Measurements from ENCODE around the gene EPX.

Gene EPX

DNA sequence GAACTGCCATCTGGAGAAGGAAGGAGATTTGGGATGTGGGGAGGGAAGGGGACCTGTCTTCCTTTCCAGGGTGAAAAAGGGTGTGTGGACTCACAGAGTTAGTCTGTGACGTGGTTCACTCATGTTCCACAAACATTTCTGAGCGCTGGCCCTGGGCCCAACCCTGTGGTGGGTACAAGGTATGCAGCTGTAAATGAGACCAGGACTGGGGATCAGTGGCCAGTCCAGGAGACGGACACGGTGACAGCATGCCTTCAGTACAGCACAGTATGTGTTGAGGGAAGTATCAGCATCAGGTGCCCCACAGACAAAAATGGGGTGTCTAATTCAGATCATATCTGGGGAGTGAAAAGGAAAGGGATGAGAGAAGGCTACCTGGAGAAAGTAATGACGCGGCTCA is 5.5 kb upstream of the EPX start:
- no peak for DNase-seq

GRCh38 chr17:58187675-58188074 is 4.9 kb upstream of the EPX start:
- DNase-seq, result no peak

DNA sequence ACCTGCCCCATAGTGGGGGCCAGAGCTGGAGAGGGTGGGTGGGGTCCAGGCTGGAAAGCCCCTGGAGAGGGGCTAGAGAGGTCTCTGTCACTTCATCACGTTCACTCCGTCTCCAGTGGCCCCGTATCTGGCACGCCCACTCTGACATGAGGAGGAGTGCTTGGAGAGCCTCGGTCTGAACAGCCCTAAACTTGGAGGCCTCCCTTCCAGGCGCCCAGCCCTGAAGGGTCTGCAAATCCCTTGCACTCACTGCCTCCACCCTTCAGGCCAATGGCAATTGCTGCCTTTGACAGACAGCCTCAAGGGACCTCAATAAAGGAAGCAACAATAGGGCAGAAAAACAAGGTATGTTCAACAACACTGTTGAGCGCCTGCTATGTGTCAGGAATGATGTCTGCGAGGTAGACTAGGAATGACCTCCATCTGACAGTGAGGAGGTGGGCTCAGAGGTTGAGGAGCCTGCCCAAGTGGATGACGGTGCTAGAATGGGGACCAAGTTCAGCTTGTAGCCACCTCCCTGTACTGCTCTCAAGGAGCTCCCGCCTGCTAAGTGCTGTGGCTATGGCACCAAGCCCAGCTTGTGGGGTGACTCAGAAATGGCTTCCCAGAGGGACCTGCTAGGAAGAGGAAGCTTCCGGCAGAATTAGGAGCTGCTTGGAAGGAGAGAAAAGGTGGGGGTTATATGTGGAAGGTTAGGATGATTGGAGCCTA is 2.9 kb upstream of the EPX start:
- no peak for DNase-seq

DNA sequence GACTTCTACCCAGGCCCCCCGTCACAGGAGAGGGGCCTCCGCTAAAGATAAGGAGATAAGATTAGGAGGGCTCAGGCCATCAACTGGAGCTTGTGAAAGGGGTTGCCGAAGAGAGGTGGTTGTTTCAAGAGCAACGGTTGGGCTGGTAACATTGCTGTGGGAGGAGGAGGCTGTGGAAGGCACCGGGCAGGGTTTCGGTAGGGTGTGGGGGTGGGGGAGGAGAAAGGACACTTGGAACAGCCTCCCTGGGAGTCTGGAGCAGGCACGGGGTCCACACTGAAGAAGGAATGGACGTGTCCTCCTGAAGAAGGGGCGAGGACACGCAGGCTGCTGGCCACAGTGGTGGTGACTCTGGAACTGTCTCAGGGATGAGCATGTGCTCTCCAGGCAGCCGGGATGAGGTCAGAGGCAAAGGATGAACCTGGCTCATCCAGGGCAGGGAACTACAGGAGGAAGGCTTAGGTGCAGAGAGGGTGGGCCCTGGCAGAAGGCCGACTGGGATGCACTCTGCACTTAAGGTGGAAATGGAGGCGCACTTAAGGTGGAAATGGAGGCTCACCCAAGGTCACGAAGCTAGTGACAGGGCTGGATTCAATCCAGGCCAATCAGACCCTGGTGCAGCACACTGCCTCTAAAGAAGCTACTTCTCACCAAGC is 1.2 kb upstream of the EPX start:
- DNase-seq, result no peak

- no peak for DNase-seq
These were observed 1.2 kb downstream of the EPX start for GRCh38 chr17:58193641-58194255.

DNA sequence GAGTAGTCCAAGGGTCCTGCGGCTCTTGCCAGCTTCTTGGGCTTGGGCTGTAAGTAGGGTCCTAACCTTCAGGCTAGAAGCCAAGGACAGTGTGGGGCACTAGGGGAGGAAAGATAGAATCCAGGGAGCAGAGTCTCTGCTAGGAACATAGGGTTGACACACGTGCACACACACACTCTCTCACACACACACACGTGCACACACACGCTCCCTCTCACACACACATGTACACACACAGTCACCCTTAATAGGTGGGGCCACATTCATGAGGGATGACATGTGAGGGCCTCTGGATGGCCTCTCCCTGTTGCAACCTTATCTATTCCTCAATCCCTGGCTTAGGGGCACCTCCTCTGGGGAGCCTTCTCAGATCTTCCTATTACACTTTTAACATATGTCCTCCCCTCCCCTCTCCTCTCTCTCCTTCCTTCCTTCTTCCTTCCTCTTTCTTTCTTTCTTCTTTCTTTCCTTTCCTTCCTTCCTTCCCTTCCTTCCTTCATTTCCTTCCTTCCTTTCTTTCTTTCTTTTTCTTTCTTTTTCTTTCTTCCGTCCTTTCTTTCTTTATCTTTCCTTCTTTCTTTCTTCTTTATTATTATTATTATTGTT is 3.1 kb downstream of the EPX start:
- DNase-seq, result no peak

DNA sequence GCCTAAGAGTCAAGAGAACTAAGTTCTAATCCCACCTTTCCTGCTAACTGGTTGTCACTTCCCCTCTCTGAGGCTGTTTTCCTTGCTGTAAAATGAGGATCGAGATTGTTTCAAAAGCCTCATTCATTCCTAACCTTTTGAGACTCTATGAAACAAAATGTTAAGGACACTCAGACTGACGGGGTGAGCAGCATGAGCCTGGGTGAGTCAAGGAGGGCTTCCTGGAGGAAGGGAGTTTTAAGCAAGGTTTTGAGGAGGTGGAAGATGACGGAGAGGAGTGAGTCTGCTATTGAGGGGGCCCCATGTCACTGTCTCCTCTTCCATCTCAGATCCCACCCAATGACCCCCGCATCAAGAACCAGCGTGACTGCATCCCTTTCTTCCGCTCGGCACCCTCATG is 4.1 kb downstream of the EPX start:
- DNase-seq, result no peak

- DNase-seq, result peak; percentile 58
These were observed 7.6 kb downstream of the EPX start for GRCh38 chr17:58200024-58200633.

- DNase-seq, result no peak
These were observed 10.3 kb downstream of the EPX start for GRCh38 chr17:58202859-58203258.

DNA sequence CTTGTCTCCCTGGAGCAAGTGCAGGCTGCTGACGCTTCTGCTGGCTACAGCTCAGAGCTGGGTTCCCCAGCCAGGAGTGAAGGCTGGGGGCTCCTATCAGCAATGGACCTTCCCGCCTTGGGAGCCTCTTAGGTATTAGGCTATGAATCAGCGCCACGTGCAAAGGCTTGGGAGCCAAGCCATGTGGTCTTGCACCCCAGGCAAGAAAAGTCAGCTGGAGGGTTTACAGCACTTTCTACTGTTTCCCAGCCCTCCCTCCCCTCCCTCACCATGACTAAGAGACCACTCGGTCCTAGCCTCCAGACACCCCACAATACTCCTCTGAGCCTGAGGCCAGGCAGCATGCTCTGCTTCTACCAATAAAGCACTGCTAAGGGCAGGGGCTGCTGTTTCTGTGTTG is 12.3 kb downstream of the EPX start:
- no peak for DNase-seq

- DNase-seq, result no peak
These were observed 13.4 kb downstream of the EPX start for GRCh38 chr17:58205936-58206335.

DNA sequence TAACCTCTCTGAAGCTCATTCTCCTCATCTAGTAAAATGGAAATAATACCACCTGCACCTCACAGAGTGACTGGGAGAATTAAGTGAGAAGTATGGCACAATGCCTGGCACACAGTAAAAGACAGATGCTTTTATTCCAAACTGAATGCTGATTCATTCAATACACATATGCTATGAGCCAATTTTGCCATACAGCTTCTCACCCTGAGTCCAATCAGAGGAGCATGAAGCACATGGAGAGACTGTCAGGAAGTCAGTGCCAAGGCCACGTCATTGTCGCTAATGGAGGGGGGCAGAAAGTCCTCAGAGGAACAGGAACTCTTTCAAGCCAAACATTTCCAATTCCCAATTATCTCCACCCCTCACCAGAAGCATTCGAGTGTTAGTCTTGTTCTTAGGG is 14.9 kb downstream of the EPX start:
- no peak for DNase-seq

DNA sequence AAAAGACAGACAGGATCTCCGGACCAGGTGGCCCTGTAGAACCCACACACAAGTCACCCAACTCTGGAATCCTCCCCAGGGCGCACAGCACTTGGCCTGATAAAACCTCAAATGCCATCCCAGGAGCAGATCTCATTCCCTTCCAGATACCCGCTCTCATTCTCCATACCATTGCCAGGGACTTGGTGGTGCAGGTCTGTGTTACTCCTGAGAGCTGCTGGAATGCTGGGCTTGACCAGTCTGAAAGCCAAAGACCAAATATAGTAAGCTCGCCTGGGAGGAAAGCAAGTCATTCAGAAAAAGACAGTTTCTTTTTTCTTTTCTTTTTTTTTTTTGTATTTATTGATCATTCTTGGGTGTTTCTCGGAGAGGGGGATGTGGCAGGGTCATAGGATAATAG is 15.8 kb downstream of the EPX start:
- DNase-seq, result no peak

DNA sequence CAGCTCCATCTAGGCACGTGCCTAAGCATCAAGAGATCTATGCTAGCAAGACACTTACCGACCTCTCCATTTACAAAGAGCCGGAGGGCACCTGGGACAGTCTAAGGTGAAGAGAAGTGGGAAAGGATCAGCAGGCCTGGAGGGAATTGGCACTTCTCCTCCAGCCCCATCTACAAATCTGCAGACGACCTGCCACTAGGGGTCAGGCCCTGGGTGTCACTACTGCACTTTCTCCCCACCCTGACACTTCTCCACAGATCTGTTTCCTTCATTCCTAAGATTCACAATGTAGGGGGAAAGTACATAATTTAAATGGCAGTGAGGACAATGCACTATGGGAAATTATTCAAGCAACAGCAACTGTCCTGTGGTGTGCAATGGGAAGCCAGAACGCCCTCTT is 18.4 kb downstream of the EPX start:
- DNase-seq, result no peak

DNA sequence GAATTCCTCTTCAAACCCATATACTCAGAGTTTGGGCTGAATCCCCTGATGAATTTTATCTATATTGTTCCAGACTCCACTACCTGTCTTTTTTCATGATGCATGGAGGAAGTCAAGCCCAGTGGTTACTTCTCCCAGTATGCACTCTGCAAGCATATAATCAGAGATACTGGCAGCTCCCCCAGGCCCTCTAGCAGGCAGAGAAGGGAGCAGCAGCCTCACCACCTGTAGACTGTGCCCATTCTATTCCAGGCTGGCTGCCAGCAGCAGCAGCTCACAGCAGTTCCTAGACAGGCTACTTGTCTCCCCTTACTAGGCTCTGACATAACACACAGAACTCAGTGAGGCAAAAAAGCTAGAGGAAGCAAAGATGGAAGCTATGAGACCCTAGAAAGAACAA is 23.2 kb downstream of the EPX start:
- no peak for DNase-seq

DNA sequence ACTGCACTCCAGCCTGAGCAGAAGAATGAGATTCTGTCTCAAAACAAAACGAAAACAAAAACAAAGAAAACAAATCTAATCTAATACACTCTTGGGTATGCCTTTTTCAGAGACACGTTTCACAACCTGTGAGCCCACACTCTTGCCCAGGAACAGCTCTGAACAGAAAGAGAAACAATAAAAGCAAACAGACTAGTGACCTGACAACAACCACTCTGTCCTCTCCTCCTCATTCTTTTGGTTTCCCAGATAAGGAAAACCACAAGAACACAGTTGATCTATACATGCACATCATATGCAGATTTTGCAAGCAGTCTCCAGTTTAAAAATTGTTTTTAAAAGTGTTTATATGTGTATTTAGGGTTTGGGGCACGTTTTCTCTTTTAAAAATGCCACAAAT is 25.2 kb downstream of the EPX start:
- no peak for DNase-seq

DNA sequence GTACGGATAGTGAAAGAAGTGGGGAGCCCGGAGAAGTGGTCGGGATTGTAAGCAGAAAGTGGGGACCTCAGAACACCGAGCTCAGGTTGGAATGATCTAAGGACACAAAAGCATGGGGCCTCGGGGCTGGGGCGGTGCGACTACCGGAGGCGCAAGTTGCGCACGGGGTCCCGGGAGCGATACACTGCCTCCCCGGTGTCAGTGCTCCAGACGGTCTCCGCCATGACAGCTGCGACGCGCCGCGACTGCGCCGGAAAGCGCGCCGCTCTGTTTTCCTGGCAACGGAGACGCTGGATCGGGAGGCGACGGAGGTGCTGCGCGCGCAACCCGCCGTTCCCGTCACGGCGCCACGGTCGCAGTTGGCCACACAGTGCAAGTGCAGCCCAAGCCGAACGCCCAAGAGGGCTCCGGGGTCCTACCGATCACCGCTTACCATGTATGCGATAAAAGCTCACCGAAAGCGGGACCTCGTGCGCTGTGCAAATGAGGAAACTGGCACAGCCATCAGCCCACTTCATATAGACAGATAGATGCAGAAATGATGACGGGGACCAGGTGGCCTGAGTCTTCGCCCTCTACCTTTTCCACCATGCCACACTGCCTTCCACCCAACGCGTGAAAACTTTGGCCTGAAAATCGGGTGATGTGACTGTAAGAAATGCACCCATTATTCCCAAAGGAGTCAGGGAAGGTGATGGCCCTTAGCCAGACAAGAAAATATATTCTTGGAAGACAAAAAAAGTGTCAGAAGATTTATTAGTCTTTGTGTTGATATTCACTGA is 26.7 kb downstream of the EPX start, which contains the start of gene MKS1:
Gene MKS1, minus strand, starts transcription at position 249 of the 782 bp plus-strand sequence. Its CDS starts 25 bp downstream, at position 224.
- DNase-seq, result peak; percentile 95

DNA sequence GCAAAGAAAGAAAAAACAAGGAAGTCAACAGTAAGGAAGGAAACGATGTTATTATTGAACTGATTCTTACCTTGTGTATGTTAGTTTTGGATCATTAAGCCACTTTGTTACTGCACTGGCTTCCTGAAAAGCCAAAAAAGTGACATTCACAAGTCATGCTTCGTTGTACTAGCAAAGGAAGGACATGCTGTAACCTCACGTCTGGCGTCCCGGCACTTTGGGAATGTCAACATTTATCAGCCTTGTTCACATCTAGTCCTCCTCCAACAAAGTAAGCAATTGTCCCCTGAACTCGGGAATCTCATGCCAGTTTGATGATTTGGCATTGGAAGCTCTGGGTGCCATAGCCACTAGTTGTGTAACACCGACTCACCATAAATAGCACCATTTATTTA is 27.3 kb downstream of the EPX start:
- DNase-seq, result no peak

- no peak for DNase-seq
These were observed 31.8 kb downstream of the EPX start for GRCh38 chr17:58224315-58224714.

GRCh38 chr17:58227733-58228132 is 35.2 kb downstream of the EPX start:
- no peak for DNase-seq

DNA sequence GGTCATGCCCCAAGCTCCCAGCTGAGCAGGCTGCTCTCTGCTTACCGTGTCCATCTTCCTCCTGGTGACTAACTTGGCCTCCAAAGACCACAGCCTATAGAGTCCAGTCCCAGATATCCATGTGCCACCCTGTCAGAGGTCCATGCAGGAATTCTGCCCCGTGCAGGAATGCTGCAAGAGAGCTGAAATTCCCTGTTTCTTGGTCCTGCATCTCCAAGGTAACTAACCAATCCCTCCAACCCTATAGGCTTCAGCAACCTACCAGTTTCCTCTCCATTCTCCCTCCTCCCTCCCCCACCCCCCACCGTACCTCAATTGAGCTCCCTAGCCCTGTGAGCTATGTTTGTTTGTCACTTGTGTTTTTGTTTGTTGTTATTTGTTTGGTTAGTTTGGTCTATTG is 36.2 kb downstream of the EPX start:
- no peak for DNase-seq

DNA sequence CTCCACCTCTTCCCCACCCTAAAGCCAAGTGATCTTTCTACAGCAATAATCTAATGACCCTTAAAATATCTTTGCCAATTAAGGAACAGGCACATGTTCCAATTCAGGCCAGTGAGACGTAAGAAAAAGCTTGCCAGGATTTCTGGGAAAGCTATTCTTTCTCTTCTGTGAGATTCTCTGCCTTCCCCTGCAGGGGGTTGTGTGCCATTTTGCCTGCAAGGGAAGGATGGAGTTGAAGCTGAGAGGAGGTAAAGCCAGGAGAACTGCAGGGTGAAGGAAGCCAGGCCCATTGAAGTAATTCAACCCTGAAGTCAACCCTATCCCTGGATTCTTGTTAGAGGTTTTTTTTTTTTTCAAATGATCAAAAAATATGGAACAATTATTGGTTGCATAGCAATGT is 36.9 kb downstream of the EPX start:
- DNase-seq, result no peak

GRCh38 chr17:58229881-58230280 is 37.4 kb downstream of the EPX start:
- no peak for DNase-seq
